Activated effector memory CD4-positive, alpha-beta T cell treated with Interleukin-2 at 50 U/mL for 16 hours (primary cell): Measurements from ENCODE around the gene PLEKHN1.

Experiments
- DNase-seq: peaks from one replicate; pipeline ENCODE4 v3.0.0-alpha.2; 2020

PLEKHN1 gene, protein sequence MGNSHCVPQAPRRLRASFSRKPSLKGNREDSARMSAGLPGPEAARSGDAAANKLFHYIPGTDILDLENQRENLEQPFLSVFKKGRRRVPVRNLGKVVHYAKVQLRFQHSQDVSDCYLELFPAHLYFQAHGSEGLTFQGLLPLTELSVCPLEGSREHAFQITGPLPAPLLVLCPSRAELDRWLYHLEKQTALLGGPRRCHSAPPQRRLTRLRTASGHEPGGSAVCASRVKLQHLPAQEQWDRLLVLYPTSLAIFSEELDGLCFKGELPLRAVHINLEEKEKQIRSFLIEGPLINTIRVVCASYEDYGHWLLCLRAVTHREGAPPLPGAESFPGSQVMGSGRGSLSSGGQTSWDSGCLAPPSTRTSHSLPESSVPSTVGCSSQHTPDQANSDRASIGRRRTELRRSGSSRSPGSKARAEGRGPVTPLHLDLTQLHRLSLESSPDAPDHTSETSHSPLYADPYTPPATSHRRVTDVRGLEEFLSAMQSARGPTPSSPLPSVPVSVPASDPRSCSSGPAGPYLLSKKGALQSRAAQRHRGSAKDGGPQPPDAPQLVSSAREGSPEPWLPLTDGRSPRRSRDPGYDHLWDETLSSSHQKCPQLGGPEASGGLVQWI

GRCh38 chr1:966135-966703 lies at the start of gene PLEKHN1:
Gene PLEKHN1, plus strand, starts transcription at chr1:966482. Its CDS starts 50 bp downstream, at chr1:966532.
- peak; percentile 15 for DNase-seq

DNA sequence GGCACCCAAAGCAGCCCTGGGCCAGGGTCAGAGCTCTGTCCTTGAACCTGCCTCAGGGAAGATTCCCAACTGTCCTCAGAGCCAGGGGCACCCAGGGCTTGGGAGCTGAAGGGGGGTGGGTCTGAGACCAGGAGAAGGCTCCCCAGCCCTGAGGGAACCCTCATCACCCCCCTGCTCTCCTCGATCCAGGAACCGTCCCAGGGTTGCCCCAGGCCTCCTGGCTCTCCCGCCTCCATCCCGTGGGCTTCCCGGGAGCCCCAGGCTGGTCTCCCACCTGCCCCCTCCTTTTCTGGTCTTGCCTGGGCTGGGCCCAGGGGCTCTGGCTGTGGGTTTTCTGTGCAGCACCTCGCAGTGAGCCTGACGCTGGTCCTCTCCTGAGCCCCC lies 49.2 kb upstream of the PLEKHN1 start:
- DNase-seq = no peak

DNA sequence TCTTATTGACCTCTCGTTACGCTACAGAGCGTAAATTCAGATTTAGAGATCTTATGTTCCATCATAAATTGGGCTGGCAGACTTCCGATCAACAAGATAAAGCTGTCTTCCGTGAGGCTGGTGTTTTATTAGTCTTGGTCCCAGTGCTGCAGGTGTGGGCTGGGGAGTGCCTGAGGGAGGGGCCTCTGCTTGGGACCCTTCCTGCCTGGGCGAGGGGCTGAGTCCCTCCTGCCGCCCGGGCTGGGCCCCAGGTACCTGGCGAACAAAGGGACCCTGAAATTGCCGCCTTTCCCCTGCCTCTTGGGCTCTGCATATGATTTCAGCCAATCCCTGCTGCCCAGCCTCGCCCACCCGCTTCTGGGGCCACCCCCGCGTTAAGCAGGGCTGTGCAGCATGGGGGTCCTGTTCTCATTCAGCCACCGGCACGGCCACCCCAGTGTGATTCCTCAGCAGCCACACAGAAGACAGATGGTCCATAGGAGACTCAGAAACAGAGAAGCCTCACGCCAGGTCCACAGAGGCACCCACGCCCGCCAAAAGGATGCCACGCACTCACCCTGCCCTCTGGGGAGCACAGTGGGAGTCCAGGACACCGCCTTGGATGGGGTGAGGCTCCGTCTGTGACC lies 48.7 kb upstream of the PLEKHN1 start:
- no peak for DNase-seq

- no peak for DNase-seq
Observed at GRCh38 chr1:918353-918752, 47.9 kb upstream of the PLEKHN1 start.

- no peak for DNase-seq
Observed at GRCh38 chr1:918843-919242, 47.4 kb upstream of the PLEKHN1 start.

DNA sequence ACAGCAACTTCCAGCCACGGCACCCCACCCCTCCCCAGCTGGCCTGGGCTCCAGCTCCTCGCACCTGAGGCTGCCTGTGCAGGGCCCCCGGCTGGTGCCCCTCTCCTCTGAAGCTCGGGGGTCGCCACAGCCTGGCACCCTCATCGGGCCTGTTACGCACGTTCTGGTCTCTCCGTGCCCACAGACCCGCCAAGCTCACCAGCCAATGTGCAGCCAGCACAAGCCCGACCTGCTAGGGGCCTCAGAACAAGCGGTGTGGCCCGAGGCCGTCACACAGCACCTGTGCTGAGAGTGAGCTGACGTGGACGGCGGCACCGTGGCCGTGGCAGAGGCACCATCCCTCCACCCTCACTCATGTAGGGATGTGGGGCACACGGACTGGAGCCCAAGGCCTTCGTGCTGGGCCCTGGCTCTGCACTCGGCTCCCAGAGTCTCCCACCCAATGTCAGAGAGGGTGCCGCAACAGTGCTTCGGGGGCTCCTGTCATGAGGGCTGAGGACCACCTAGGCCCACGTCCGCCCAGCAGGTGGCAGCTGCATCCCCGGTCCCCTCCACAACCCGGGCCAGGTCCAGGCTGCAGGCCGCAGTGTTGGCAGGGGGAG lies 46.9 kb upstream of the PLEKHN1 start:
- no peak for DNase-seq

DNA sequence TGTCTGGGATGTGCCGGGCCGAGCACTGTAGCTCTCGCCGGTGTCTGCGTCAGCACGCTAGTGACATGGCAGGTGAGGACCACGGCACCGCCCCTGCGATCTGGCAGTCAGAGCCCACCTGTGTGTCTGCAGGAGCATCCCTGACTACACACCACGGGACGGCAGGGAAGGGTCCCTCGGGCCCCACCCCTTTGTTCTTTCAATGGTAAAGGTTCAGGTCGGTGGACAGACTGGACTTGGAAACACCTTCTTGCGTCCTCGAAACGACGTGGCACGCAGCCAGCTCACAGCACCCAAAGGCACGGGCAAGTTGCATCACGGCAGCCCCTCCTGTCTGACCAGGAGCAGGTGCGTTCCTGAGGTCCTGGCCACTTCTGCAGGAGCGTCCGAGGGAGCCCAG lies 46.3 kb upstream of the PLEKHN1 start:
- no peak for DNase-seq

- no peak for DNase-seq
Observed at GRCh38 chr1:920521-920920, 45.8 kb upstream of the PLEKHN1 start.

- no peak for DNase-seq
Observed at GRCh38 chr1:921011-921837, 45.1 kb upstream of the PLEKHN1 start.

- peak; percentile 66 for DNase-seq
Observed at GRCh38 chr1:923131-923990, 42.9 kb upstream of the PLEKHN1 start, which contains the start of gene SAMD11. Gene SAMD11, plus strand, starts transcription at chr1:923923. Its CDS starts 509 bp downstream, at chr1:924432.

DNA sequence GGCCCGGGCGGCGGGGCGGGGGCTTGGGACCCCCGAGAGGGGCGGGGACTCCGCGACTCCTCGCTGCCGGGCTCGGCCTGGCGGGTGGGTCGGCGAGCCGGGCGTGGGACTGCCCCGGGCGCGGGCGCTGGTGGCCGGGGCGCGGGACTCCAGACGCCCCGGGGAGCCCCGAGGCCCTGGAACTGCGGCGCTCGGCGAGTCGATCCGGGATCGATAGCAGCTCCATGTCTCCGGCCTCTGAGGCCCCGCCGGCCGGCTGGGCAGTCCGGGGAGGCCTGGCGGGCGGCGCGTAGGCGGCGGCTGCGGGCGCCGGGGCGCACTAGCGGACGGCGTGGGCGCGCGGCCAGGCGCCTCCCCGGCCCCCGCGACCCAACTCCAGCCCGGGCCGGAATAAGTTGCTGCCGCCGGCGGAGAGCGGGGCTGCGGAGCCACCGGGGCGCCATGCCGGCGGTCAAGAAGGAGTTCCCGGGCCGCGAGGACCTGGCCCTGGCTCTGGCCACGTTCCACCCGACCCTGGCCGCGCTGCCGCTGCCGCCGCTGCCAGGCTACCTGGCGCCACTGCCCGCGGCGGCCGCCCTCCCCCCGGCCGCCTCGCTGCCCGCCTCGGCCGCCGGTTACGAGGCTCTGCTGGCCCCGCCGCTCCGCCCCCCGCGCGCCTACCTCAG lies 42.2 kb upstream of the PLEKHN1 start:
- no peak for DNase-seq

DNA sequence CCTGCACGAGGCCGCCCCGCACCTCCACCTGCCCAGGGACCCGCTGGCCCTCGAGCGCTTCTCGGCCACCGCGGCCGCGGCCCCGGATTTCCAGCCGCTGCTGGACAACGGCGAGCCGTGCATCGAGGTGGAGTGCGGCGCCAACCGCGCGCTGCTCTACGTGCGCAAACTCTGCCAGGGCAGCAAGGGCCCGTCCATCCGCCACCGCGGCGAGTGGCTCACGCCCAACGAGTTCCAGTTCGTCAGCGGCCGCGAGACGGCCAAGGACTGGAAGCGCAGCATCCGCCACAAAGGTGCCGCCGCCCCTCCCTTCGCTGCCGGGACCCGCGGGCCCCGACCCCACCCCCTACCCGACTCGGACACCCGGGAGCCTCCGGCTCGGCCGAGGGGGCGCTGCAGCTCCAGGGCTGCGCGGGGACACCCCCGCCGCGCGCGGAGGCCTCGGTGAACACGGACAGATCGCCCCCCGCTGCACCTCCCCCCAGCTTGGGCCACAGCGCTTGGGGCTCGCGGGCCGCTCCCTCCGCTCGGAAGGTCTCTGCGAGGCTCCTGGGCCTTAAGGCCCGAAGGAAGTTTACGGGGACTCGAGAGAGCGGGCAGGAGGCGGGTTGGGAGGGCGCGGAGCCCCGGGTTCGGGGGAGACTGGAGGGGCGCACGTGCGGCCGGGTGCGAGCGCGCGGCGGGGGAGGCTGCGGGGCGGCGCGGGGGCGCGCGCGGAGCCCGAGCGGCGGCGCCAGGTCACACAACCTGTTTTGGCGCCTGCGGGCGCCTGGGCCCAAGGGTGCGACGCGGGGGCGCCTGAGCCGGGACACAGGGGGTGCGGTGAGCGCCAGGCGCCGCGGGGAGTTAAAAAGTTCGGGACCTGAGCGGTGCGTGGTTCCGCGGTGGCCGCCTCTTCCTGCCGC lies 41.4 kb upstream of the PLEKHN1 start:
- no peak for DNase-seq

GRCh38 chr1:925561-926421 lies 40.5 kb upstream of the PLEKHN1 start:
- DNase-seq = no peak

DNA sequence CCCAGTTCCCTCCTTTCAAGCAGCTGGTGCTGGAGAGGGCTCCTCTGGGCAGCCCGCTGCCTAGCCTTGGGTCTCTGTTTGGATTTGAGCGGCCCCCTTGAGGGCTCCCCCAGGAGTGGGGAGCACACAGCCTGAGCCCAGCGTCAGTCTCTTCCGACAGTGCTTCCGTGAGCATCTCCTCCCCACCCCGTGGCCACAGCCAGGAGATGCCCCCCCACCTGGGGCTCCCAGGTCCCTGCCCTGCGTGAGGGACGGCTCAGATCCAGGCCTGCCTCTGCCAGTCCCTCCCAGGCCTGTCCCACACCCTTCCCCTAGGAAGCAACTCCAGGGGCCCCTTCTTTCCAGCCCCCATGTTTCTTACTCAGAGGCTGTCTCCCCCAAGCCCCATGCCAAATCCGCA lies 39.0 kb upstream of the PLEKHN1 start:
- no peak for DNase-seq

DNA sequence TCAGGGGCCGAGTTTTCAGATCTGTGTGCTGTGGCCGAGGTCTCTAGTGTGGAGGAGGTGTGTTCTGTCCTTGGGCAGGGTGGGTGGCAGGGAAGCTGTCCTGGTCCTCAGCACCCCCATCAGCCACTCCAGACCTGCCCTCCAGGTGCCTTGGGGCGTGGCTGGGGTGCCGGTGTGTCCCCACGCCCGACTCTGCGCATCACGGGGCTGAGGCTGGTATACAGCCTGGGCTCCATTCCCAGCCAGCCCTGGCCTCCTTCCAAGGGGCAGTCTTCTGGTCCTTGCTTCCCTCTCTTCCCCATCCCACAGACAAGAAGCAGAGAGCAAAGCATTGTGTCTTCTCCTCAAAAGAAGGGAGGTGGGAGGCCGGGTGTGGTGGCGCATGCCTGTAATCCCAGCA lies 38.5 kb upstream of the PLEKHN1 start:
- DNase-seq = no peak

GRCh38 chr1:928825-929661 lies 37.2 kb upstream of the PLEKHN1 start:
- no peak for DNase-seq
